Measurements from ENCODE around the gene AP5Z1. TPM values are rescaled to one million over a fixed set of nuclear protein-coding genes. Genes with fewer than 3 reads are reported as not detected.

The AP5Z1 gene
- total RNA-seq, 4 donors from 2014 or later = 19.7 to 35.4 (median 25.4) TPM

DNA sequence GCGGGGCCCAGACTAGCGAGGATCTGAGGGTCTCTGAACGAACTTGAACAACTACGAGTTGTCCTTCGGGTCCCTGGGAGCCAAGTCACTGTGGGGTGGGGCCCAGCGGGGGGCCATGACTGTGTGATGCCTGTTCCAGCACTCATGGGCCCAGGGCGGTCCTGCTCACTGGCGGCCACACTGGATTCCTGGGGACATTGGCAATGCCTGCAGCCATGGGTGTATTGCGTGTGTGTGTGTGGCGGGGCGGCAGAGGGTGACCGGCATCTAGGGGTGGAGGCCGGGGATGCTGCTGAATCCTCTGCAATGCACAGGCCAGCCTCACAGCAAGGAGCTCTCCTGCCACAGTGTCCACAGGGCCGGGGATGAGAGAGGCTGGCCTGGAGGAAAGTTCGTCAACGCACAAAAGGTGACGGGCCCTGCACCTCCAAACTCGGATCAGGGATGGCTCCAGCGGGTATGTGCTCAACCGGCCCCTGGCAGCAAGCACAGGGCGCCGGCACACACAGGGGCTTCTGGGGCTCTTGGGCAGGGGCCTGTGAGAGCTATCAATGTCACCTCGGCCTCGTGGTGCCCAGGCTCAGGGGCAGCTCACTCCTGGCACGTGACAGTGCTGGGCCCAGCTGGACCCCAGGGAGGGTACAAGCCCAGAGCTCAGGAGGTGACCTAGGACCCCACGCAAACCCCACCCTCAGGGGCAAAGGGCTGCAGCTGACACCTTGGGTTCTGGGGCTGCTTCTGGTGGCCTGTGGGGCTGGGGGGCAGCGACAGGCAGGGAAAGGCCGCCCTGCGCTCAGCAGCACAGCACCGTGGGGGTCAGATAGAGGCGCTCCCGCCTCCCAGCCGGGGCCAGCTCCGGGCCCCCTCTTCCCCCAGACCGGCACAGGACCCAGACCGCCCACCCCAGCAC, 58.5 kb downstream of the AP5Z1 start:
- H3K4me1 ChIP-seq = no peaks in the 10 kb centered on the region
- TF ChIP-seq POLR2A (IDR thresholded peaks at IDR 0.05) = no peak
- TF ChIP-seq, protein P1, sequence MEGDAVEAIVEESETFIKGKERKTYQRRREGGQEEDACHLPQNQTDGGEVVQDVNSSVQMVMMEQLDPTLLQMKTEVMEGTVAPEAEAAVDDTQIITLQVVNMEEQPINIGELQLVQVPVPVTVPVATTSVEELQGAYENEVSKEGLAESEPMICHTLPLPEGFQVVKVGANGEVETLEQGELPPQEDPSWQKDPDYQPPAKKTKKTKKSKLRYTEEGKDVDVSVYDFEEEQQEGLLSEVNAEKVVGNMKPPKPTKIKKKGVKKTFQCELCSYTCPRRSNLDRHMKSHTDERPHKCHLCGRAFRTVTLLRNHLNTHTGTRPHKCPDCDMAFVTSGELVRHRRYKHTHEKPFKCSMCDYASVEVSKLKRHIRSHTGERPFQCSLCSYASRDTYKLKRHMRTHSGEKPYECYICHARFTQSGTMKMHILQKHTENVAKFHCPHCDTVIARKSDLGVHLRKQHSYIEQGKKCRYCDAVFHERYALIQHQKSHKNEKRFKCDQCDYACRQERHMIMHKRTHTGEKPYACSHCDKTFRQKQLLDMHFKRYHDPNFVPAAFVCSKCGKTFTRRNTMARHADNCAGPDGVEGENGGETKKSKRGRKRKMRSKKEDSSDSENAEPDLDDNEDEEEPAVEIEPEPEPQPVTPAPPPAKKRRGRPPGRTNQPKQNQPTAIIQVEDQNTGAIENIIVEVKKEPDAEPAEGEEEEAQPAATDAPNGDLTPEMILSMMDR (IDR thresholded peaks at IDR 0.05) = no peak
- no peak overlapping the region for H3K27ac ChIP-seq
- no peaks in the 10 kb centered on the region for H3K36me3 ChIP-seq
- H3K9me3 ChIP-seq = no peaks in the 10 kb centered on the region
- WGBS, 2 donors = 91 to 96% methylated on average over 13 to 22 of the region's 36 CpGs
- no peak overlapping the region for H3K4me3 ChIP-seq (replicated peaks in 1 of 3)
- intact Hi-C loops (cut with DNase I) = loop anchor here (5.0 kb wide), 1 partner anchor 253 kb away; no protein-coding TSS in a partner anchor
- no peaks in the 10 kb centered on the region for H3K27me3 ChIP-seq
- no peak for DNase-seq

DNA sequence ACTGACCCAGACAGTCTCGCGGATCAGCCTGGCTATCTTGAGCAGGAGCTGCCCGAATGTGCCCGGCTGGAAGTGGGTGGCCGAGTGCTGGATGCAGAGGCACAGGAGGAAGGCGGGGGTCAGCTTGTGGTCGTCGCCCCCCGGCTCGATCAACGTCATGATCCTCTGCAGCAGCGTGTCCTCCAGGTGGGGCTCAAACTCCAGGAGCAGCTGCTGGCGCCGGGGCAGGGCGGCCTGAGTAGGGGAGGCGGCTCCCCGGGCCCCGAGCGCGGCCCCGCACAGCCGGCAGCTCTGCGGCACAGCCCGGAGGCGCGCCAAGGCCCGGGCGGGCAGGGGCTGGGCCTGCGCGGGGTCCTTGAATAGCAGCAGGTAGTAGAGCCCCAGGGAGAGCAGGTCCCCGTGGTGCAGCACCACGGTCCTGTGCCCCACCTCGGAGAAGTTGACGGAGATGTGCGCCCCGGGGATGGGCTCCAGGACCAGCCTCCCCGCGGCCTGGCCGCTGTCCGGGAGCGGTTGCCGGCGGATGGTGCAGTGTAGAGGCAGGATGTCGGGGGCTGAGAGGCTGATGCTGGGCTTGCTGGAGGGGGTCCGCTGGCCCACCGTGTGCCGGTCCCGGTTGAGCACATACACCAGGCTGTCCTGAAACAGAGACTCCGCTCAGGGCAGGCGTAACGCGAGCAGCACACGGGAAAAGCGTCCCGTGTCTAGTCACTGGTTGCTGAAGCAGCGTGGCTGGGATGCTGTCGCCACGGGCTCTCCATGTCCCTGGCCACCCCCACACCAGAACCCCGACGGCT, 59.4 kb downstream of the AP5Z1 start:
- DNase-seq = no peak
- intact Hi-C loops (cut with DNase I) = loop anchor here (5.0 kb wide), 1 partner anchor 253 kb away; no protein-coding TSS in a partner anchor
- no peak overlapping the region for H3K27ac ChIP-seq
- H3K4me3 ChIP-seq (replicated peaks in 1 of 3) = no peak overlapping the region
- TF ChIP-seq, protein P1 (IDR thresholded peaks at IDR 0.05) = no peak
- TF ChIP-seq POLR2A (IDR thresholded peaks at IDR 0.05) = no peak
- H3K9me3 ChIP-seq = no peaks in the 10 kb centered on the region
- no peaks in the 10 kb centered on the region for H3K4me1 ChIP-seq
- H3K36me3 ChIP-seq = no peaks in the 10 kb centered on the region
- 92 to 97% methylated on average over 27 to 30 of the region's 60 CpGs for WGBS, 2 donors
- no peaks in the 10 kb centered on the region for H3K27me3 ChIP-seq

- Histone ChIP-seq H3K4me3 (replicated peaks in 1 of 3) (no peak overlapping the region), H3K9me3 (no peaks in the 10 kb centered on the region), H3K36me3 (no peaks in the 10 kb centered on the region), H3K27me3 (no peaks in the 10 kb centered on the region), H3K27ac (no peak overlapping the region), H3K4me1 (no peaks in the 10 kb centered on the region)
- intact Hi-C loops (cut with DNase I) = no loop called here
- no peak for DNase-seq
- 95% methylated on average over 21 to 26 of the region's 28 CpGs for WGBS, 2 donors
- no peak for TF ChIP-seq POLR2A (IDR thresholded peaks at IDR 0.05)
- TF ChIP-seq, protein P1 (IDR thresholded peaks at IDR 0.05) = no peak
Measured at GRCh38 chr7:4835398-4836205, 60.2 kb downstream of the AP5Z1 start.

DNA sequence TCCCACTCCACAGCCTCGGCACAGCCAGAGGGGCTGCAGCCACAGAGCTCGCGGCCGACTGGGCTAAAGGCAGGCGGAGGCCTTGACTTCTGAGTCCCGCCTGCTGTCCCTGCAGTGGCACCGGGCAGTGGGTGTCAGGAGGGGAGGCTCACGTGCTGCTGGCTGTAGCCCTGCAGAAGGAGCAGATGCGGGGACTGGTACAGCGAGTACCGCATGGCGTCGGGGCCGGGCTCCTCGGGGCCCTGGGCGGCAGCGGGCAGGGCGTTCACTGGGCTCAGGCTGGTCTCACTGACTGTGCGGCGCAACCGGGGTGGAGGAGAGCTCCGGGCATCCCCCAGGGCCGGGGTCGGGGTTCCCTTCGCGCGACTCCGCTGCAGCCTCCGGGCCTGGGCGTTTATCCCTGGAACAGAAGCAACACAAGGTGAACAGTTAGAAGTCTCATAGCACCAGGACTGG, 60.8 kb downstream of the AP5Z1 start:
- Histone ChIP-seq H3K9me3 (no peaks in the 10 kb centered on the region), H3K27ac (no peak overlapping the region), H3K4me3 (replicated peaks in 1 of 3) (no peak overlapping the region), H3K27me3 (no peaks in the 10 kb centered on the region), H3K4me1 (no peaks in the 10 kb centered on the region), H3K36me3 (no peaks in the 10 kb centered on the region)
- TF ChIP-seq, protein P1 (IDR thresholded peaks at IDR 0.05) = no peak
- no peak for TF ChIP-seq POLR2A (IDR thresholded peaks at IDR 0.05)
- intact Hi-C loops (cut with DNase I) = no loop called here
- DNase-seq = no peak
- 95 to 100% methylated on average over 5 to 30 of the region's 30 CpGs for WGBS, 2 donors
